H1 (cell line): Measurements from ENCODE around the gene MTX2. TPM values are rescaled to one million over a fixed set of nuclear protein-coding genes. Genes with fewer than 3 reads are reported as not detected.

Experiments
- TCF12 ChIP-seq: IDR thresholded peaks from 2 replicates; pipeline ENCODE4 v1.6.1; 2011; ENCODE audit warnings: low read depth, mild to moderate bottlenecking, low read length
- polyA plus RNA-seq, 7 experiments: library from polyadenylated mRNA; depleted of rRNA in 3 of 7; stranded (reverse) in 5 of 7; unstranded in 2 of 7; fragments of >200 nt in 5 of 7; fragments of 200-250 nt in 2 of 7; gene quantifications; 1 replicate in 5 of 7; 2 replicates in 1 of 7; 4 replicates in 1 of 7; pipeline versions ENCODE4 v1.2.1 to v1.2.3, GENCODE V29; 2011 to 2013; ENCODE audit warnings: missing spikeins in 2 of 7, mixed read lengths in 2 of 7
- total RNA-seq: library from RNA; stranded (reverse); fragmentation: NEBNext Ultra II Directional; extraction: Animal tissue kit (Norgen Biotek cat#: 25700); gene quantifications from 2 replicates; pipeline ENCODE4 v1.2.1, GENCODE V29; 2021

The MTX2 gene
- total and polyA plus RNA-seq, 2 of the 8 experiments (the other 6 are each of a cell fraction or from before 2014, with no cell fraction given), result 33.5 to 38.3 TPM

DNA sequence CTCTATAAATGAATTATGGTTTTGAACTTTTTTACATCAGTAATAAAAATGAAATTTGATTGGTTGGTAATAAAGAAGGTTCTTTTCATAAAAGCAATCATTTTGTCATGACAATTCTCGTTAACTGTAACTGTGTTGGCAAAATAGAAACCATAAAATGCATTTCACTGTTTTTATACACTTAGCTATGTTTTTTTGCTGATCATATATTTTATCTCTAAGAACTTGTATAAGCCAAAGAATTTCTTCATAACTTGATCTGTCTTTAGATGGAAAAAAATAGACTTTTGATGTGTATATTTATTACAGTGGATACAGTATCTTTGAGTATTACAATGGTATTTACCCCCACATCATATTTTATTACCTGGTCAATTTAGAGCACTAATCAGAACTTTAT, 9.7 kb downstream of the MTX2 start (continued):
- TF ChIP-seq TCF12, result no peak
